SK-N-MC (cell line): ENCODE results near the gene CHTF18.

ENCODE experiments used
- FOXP2 ChIP-seq: optimal IDR thresholded peaks from 2 replicates; pipeline ENCODE3; 2011; ENCODE audit warnings: mild to moderate bottlenecking, moderate library complexity; ENCODE audit not compliant: insufficient read depth; ENCODE audit errors: extremely low read length, control extremely low read depth
- POLR2AphosphoS5 ChIP-seq: IDR thresholded peaks from 2 replicates; pipeline ENCODE4 v1.6.1; 2012; ENCODE audit warnings: mild to moderate bottlenecking, low read depth, low read length, borderline replicate concordance

DNA sequence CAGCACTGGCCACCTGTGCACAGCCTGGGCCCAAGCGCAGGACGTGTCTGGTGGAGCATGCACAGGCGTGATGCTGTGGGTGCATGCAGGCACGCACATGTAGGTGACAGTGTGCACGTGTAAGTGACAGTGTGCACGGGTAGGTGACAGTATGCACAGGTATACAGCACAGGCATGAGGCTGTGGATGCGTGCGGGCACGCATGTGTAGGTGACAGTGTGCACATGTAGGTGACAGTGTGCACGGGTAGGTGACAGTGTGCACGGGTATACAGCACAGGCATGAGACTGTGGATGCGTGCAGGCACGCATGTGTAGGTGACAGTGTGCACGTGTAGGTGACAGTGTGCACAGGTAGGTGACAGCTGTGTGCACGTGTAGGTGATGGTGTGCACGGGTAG lies 8.1 kb upstream of the CHTF18 start:
- no peak for TF ChIP-seq POLR2AphosphoS5
- TF ChIP-seq FOXP2 = no peak
